IPS-20b (cell line): ENCODE results near the gene MARCKSL1.

Source experiments
- H3K27ac ChIP-seq: one replicate; pipeline ENCODE4 v1.5.1; 2013; ENCODE audit warnings: low read length
- H3K27me3 ChIP-seq: 2 replicates; pipeline ENCODE4 v1.6.1; 2013; ENCODE audit warnings: mild to moderate bottlenecking, low read length, inconsistent platforms; ENCODE audit not compliant: insufficient read depth
- H3K36me3 ChIP-seq: 2 replicates; pipeline ENCODE4 v1.6.1; 2013; ENCODE audit warnings: low read depth, mild to moderate bottlenecking, inconsistent platforms, low read length, moderate library complexity; ENCODE audit not compliant: insufficient read depth
- H3K4me1 ChIP-seq: 2 replicates; pipeline ENCODE4 v1.6.1; 2013; ENCODE audit warnings: mild to moderate bottlenecking, control low read depth, inconsistent platforms, low read length, moderate library complexity; ENCODE audit not compliant: insufficient read depth
- H3K4me3 ChIP-seq: 2 replicates; pipeline ENCODE4 v1.5.1; 2013; ENCODE audit warnings: mild to moderate bottlenecking, low read length, inconsistent platforms
- H3K9ac ChIP-seq: 2 replicates; pipeline ENCODE4 v1.6.1; 2013; ENCODE audit warnings: low read depth, mild to moderate bottlenecking, inconsistent platforms, low read length, moderate library complexity
- H3K9me3 ChIP-seq: 2 replicates; pipeline ENCODE4 v1.6.1; 2013; ENCODE audit warnings: mild to moderate bottlenecking, low read depth, low read length, inconsistent platforms; ENCODE audit not compliant: insufficient read depth

MARCKSL1 gene

GRCh38 chr1:32330558-32331151 lies 5.4 kb downstream of the MARCKSL1 start:
- Histone ChIP-seq H3K9ac (no peak overlapping the region), H3K4me1 (peaks cover 11% of the 10 kb centered on the region), H3K36me3 (peaks cover 91% of the 10 kb centered on the region), H3K27ac (no peak overlapping the region), H3K9me3 (no peaks in the 10 kb centered on the region), H3K27me3 (no peaks in the 10 kb centered on the region), H3K4me3 (no peak overlapping the region)

- Histone ChIP-seq H3K4me1 (peaks cover 11% of the 10 kb centered on the region), H3K27me3 (no peaks in the 10 kb centered on the region), H3K9ac (no peak overlapping the region), H3K4me3 (no peak overlapping the region), H3K9me3 (no peaks in the 10 kb centered on the region), H3K36me3 (peaks cover 97% of the 10 kb centered on the region), H3K27ac (no peak overlapping the region)
Observed at GRCh38 chr1:32329931-32330466, 6.0 kb downstream of the MARCKSL1 start.

GRCh38 chr1:32327204-32327603 lies 8.8 kb downstream of the MARCKSL1 start:
- Histone ChIP-seq H3K27me3 (no peaks in the 10 kb centered on the region), H3K9ac (no peak overlapping the region), H3K27ac (no peak overlapping the region), H3K4me1 (no peaks in the 10 kb centered on the region), H3K4me3 (no peak overlapping the region), H3K36me3 (peaks cover 80% of the 10 kb centered on the region), H3K9me3 (no peaks in the 10 kb centered on the region)

GRCh38 chr1:32321712-32322291 lies 14.2 kb downstream of the MARCKSL1 start:
- no peak overlapping the region for H3K27ac ChIP-seq
- no peak overlapping the region for H3K4me3 ChIP-seq

GRCh38 chr1:32318127-32318869 lies 17.7 kb downstream of the MARCKSL1 start:
- no peaks in the 10 kb centered on the region for H3K4me1 ChIP-seq
- H3K27ac ChIP-seq = no peak overlapping the region
- H3K9ac ChIP-seq = no peak overlapping the region
- H3K9me3 ChIP-seq = no peaks in the 10 kb centered on the region
- peaks cover 31% of the 10 kb centered on the region for H3K36me3 ChIP-seq
- no peaks in the 10 kb centered on the region for H3K27me3 ChIP-seq
- H3K4me3 ChIP-seq = no peak overlapping the region

More at GRCh38 chr1:32321712-32322291, 14.2 kb downstream of the MARCKSL1 start:
- Histone ChIP-seq H3K4me1 (no peaks in the 10 kb centered on the region), H3K27me3 (no peaks in the 10 kb centered on the region), H3K9me3 (no peaks in the 10 kb centered on the region), H3K9ac (no peak overlapping the region), H3K36me3 (peaks cover 48% of the 10 kb centered on the region)

GRCh38 chr1:32316903-32317277 lies 19.1 kb downstream of the MARCKSL1 start:
- H3K4me1 ChIP-seq = no peaks in the 10 kb centered on the region
- H3K27me3 ChIP-seq = no peaks in the 10 kb centered on the region
- no peak overlapping the region for H3K27ac ChIP-seq
- H3K4me3 ChIP-seq = no peak overlapping the region
- no peak overlapping the region for H3K9ac ChIP-seq
- H3K9me3 ChIP-seq = no peaks in the 10 kb centered on the region
- H3K36me3 ChIP-seq = peaks cover 32% of the 10 kb centered on the region

GRCh38 chr1:32311709-32312393 lies 24.2 kb downstream of the MARCKSL1 start:
- Histone ChIP-seq H3K4me3 (no peak overlapping the region), H3K36me3 (peaks cover 16% of the 10 kb centered on the region), H3K9me3 (no peaks in the 10 kb centered on the region), H3K4me1 (no peaks in the 10 kb centered on the region), H3K27me3 (no peaks in the 10 kb centered on the region), H3K27ac (no peak overlapping the region), H3K9ac (no peak overlapping the region)

GRCh38 chr1:32309960-32310359 lies 26.1 kb downstream of the MARCKSL1 start:
- no peak overlapping the region for H3K27ac ChIP-seq
- H3K9ac ChIP-seq = no peak overlapping the region
- no peaks in the 10 kb centered on the region for H3K27me3 ChIP-seq
- peaks cover 26% of the 10 kb centered on the region for H3K36me3 ChIP-seq
- H3K4me1 ChIP-seq = no peaks in the 10 kb centered on the region
- no peak overlapping the region for H3K4me3 ChIP-seq
- H3K9me3 ChIP-seq = peaks cover 4% of the 10 kb centered on the region; the same call in 1 of the 2 replicates

- Histone ChIP-seq H3K9ac (no peak overlapping the region), H3K4me1 (no peaks in the 10 kb centered on the region), H3K9me3 (peaks cover 4% of the 10 kb centered on the region; the same call in 1 of the 2 replicates), H3K27me3 (no peaks in the 10 kb centered on the region), H3K36me3 (peaks cover 46% of the 10 kb centered on the region), H3K4me3 (no peak overlapping the region), H3K27ac (no peak overlapping the region)
Observed at GRCh38 chr1:32307324-32307723, 28.7 kb downstream of the MARCKSL1 start.

- H3K4me3 ChIP-seq = no peak overlapping the region
- H3K4me1 ChIP-seq = no peaks in the 10 kb centered on the region
- H3K27me3 ChIP-seq = no peaks in the 10 kb centered on the region
- no peak overlapping the region for H3K27ac ChIP-seq
- H3K36me3 ChIP-seq = peaks cover 49% of the 10 kb centered on the region
- no peak overlapping the region for H3K9ac ChIP-seq
- peaks cover 4% of the 10 kb centered on the region; the same call in 1 of the 2 replicates for H3K9me3 ChIP-seq
Observed at GRCh38 chr1:32305310-32305709, 30.7 kb downstream of the MARCKSL1 start.

- Histone ChIP-seq H3K9me3 (peaks cover 4% of the 10 kb centered on the region; the same call in 1 of the 2 replicates), H3K27me3 (no peaks in the 10 kb centered on the region), H3K36me3 (peaks cover 49% of the 10 kb centered on the region), H3K27ac (no peak overlapping the region), H3K4me1 (no peaks in the 10 kb centered on the region), H3K9ac (no peak overlapping the region), H3K4me3 (no peak overlapping the region)
Observed at GRCh38 chr1:32303997-32304622, 31.9 kb downstream of the MARCKSL1 start.
